ENCODE data around the gene UBR4.
"Not testable (repeated sequence)": the region's sequence is repeated elsewhere in the genome, so short reads cannot be mapped to it uniquely, and the experiment has no call there.

The UBR4 gene

GRCh38 chr1:19191811-19192210 lies 18.3 kb downstream of the UBR4 start:
- DNase-seq (ENCODE audit: low read depth in 1 of 2, low spot score in 1 of 2): no peak

GRCh38 chr1:19190468-19190867 lies 19.6 kb downstream of the UBR4 start:
- DNase-seq (ENCODE audit: low read depth in 1 of 2, low spot score in 1 of 2): no peak

GRCh38 chr1:19189270-19189669 lies 20.8 kb downstream of the UBR4 start:
- DNase-seq (ENCODE audit: low read depth in 1 of 2, low spot score in 1 of 2): no peak

- DNase-seq (ENCODE audit: low read depth in 1 of 2, low spot score in 1 of 2): no peak
Observed at GRCh38 chr1:19187852-19188251, 22.2 kb downstream of the UBR4 start.

- DNase-seq (ENCODE audit: low read depth in 1 of 2, low spot score in 1 of 2): no peak
Observed at GRCh38 chr1:19186001-19186400, 24.1 kb downstream of the UBR4 start.

- DNase-seq (ENCODE audit: low read depth in 1 of 2, low spot score in 1 of 2): no peak
Observed at GRCh38 chr1:19182223-19182622, 27.8 kb downstream of the UBR4 start.

GRCh38 chr1:19180265-19180657 lies 29.8 kb downstream of the UBR4 start:
- not testable (repeated sequence) for DNase-seq (ENCODE audit: low read depth in 1 of 2, low spot score in 1 of 2)

- no peak for DNase-seq (ENCODE audit: low read depth in 1 of 2, low spot score in 1 of 2)
Observed at GRCh38 chr1:19179597-19180264, 30.3 kb downstream of the UBR4 start.

GRCh38 chr1:19178734-19179398 lies 31.2 kb downstream of the UBR4 start:
- no peak for DNase-seq (ENCODE audit: low read depth in 1 of 2, low spot score in 1 of 2)

GRCh38 chr1:19177811-19178210 lies 32.3 kb downstream of the UBR4 start:
- no peak for DNase-seq (ENCODE audit: low read depth in 1 of 2, low spot score in 1 of 2)

GRCh38 chr1:19169642-19170041 lies 40.4 kb downstream of the UBR4 start:
- no peak for DNase-seq (ENCODE audit: low read depth in 1 of 2, low spot score in 1 of 2)

GRCh38 chr1:19167140-19167539 lies 42.9 kb downstream of the UBR4 start:
- DNase-seq (ENCODE audit: low read depth in 1 of 2, low spot score in 1 of 2): no peak

- no peak for DNase-seq (ENCODE audit: low read depth in 1 of 2, low spot score in 1 of 2)
Observed at GRCh38 chr1:19166066-19166465, 44.0 kb downstream of the UBR4 start.

- no peak for DNase-seq (ENCODE audit: low read depth in 1 of 2, low spot score in 1 of 2)
Observed at GRCh38 chr1:19165501-19165900, 44.6 kb downstream of the UBR4 start.

GRCh38 chr1:19164274-19165015 lies 45.6 kb downstream of the UBR4 start:
- DNase-seq (ENCODE audit: low read depth in 1 of 2, low spot score in 1 of 2): no peak

- no peak for DNase-seq (ENCODE audit: low read depth in 1 of 2, low spot score in 1 of 2)
Observed at GRCh38 chr1:19163261-19163660, 46.8 kb downstream of the UBR4 start.

GRCh38 chr1:19160831-19161230 lies 49.2 kb downstream of the UBR4 start:
- DNase-seq (ENCODE audit: low read depth in 1 of 2, low spot score in 1 of 2): no peak

GRCh38 chr1:19157653-19158052 lies 52.4 kb downstream of the UBR4 start:
- no peak for DNase-seq (ENCODE audit: low read depth in 1 of 2, low spot score in 1 of 2)

GRCh38 chr1:19156676-19157075 lies 53.4 kb downstream of the UBR4 start:
- DNase-seq (ENCODE audit: low read depth in 1 of 2, low spot score in 1 of 2): no peak

GRCh38 chr1:19154876-19155275 lies 55.2 kb downstream of the UBR4 start:
- no peak for DNase-seq (ENCODE audit: low read depth in 1 of 2, low spot score in 1 of 2)

GRCh38 chr1:19153169-19153568 lies 56.9 kb downstream of the UBR4 start:
- DNase-seq (ENCODE audit: low read depth in 1 of 2, low spot score in 1 of 2): no peak

- no peak for DNase-seq (ENCODE audit: low read depth in 1 of 2, low spot score in 1 of 2)
Observed at GRCh38 chr1:19151537-19151936, 58.5 kb downstream of the UBR4 start.

Measured in activated CD4-positive, alpha-beta T cell treated with anti-CD3 and anti-CD28 coated beads, Interleukin-2, amount 50 U/mL, for 24 hours (primary cell).